ENCODE results near the gene LAMTOR1. TPM values are rescaled to one million over a fixed set of nuclear protein-coding genes. Genes with fewer than 3 reads are reported as not detected.
"Not testable (repeated sequence)": the region's sequence is repeated elsewhere in the genome, so short reads cannot be mapped to it uniquely, and the experiment has no call there.

LAMTOR1 gene
- total and polyA plus RNA-seq, 4 donors = 51.2 to 231 (median 111) TPM

DNA sequence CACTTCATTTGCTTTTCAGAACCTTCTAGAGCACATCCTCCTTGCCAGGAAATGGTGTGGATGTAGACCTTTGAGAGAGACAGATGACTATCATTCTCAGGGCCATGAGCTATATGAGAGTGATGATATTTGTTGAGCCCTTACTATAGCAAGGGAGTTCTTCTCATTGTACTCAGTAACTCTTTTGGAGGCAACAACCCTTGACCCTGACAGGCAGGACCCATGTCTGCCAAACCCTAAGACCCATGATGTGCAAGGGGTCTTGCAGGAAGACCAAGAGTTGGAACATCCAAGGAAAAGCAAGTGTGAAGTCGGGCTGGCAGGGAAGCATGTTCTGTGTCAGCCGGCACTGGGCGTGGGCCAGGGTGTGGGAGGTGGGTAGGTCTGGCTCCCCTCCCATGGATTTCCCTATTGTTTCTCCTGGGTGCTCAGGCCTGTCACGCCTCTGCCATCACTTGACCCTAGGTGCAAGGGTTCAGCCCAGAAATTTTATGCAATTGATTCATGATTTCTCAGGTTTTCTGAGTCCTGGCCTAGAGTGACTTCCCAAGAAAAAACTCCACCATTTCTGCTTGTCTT is 33.7 kb upstream of the LAMTOR1 start:
- Histone ChIP-seq H3K27me3 (ENCODE audit: control insufficient read depth in 3 of 3, insufficient read depth in 3 of 3, low read length in 2 of 3) (peaks cover 0 to 3% (median 0%) of the 10 kb centered on the region in 3 donors), H3K9ac (ENCODE audit: insufficient read depth in 1 of 2, low read length in 2 of 2) (no peak overlapping the region), H3K36me3 (ENCODE audit: control insufficient read depth in 4 of 4, insufficient read depth in 4 of 4, low read length in 4 of 4) (no peaks in the 10 kb centered on the region), H3K4me1 (ENCODE audit: control insufficient read depth in 5 of 5, insufficient read depth in 5 of 5, low read length in 5 of 5) (peaks cover 0 to 5% (median 0%) of the 10 kb centered on the region in 5 donors), H3K4me3 (no peak overlapping the region), H3K27ac (ENCODE audit: low read depth in 1 of 2, low read length in 1 of 2) (no peak overlapping the region), H3K9me3 (ENCODE audit: control insufficient read depth in 4 of 4, insufficient read depth in 3 of 4, low read length in 3 of 4) (peaks cover 0 to 2% (median 0%) of the 10 kb centered on the region in 4 donors)
- 77 to 81% methylated on average over 4 of the region's 4 CpGs for WGBS, 2 donors
- DNase-seq = no peak
- no peak for ATAC-seq (ENCODE audit: insufficient read depth, low FRiP score)
- TF ChIP-seq, protein P1, sequence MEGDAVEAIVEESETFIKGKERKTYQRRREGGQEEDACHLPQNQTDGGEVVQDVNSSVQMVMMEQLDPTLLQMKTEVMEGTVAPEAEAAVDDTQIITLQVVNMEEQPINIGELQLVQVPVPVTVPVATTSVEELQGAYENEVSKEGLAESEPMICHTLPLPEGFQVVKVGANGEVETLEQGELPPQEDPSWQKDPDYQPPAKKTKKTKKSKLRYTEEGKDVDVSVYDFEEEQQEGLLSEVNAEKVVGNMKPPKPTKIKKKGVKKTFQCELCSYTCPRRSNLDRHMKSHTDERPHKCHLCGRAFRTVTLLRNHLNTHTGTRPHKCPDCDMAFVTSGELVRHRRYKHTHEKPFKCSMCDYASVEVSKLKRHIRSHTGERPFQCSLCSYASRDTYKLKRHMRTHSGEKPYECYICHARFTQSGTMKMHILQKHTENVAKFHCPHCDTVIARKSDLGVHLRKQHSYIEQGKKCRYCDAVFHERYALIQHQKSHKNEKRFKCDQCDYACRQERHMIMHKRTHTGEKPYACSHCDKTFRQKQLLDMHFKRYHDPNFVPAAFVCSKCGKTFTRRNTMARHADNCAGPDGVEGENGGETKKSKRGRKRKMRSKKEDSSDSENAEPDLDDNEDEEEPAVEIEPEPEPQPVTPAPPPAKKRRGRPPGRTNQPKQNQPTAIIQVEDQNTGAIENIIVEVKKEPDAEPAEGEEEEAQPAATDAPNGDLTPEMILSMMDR (IDR thresholded peaks at IDR 0.05; ENCODE audit: control extremely low read depth, extremely low read depth) = no peak

DNA sequence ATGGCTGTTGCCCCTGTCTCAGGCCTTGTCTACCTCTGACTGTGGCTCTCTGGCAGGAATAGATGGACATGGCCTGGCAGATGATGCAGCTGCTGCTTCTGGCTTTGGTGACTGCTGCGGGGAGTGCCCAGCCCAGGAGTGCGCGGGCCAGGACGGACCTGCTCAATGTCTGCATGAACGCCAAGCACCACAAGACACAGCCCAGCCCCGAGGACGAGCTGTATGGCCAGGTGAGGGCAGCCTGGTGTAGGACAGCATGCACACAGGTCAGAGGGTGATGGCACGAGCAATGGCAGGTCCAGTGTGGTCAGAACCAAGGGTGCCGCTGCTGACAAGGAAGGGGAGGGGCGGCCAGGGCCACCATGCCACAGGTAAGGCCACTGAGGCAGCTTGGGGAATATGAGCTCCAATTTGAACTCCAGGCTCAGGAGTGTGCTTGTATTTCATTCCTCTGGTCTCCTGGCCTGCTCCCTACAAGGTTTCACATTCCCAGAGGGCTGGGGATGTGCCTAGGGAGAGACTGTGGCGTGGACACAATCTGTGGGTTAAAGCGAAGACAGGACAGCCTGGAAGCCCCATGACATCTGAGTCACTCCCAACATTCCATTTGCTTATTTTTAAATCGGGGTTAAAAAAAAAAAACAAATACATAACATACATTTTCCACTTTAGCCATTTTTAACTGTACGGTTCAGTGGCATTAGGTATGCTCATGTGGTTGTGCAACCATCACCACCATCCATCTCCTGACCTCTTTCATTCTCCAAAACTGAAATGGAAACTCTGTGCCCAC is 33.0 kb upstream of the LAMTOR1 start:
- no peak overlapping the region for H3K9ac ChIP-seq (ENCODE audit: insufficient read depth in 1 of 2, low read length in 2 of 2)
- H3K9me3 ChIP-seq (ENCODE audit: control insufficient read depth in 4 of 4, insufficient read depth in 3 of 4, low read length in 3 of 4) = peaks cover 0 to 2% (median 0%) of the 10 kb centered on the region in 4 donors
- no peak for DNase-seq
- H3K36me3 ChIP-seq (ENCODE audit: control insufficient read depth in 4 of 4, insufficient read depth in 4 of 4, low read length in 4 of 4) = no peaks in the 10 kb centered on the region
- TF ChIP-seq, protein P1 (IDR thresholded peaks at IDR 0.05; ENCODE audit: control extremely low read depth, extremely low read depth) = no peak
- ATAC-seq (ENCODE audit: insufficient read depth, low FRiP score) = no peak
- no peak overlapping the region for H3K4me3 ChIP-seq
- H3K27me3 ChIP-seq (ENCODE audit: control insufficient read depth in 3 of 3, insufficient read depth in 3 of 3, low read length in 2 of 3) = peaks cover 0 to 3% (median 0%) of the 10 kb centered on the region in 3 donors
- peak overlapping the region in 1 of 2 donors; percentile 66 for H3K27ac ChIP-seq (ENCODE audit: low read depth in 1 of 2, low read length in 1 of 2)
- 76 to 87% methylated on average over 14 of the region's 14 CpGs for WGBS, 2 donors
- peaks cover 0 to 5% (median 0%) of the 10 kb centered on the region in 5 donors for H3K4me1 ChIP-seq (ENCODE audit: control insufficient read depth in 5 of 5, insufficient read depth in 5 of 5, low read length in 5 of 5)

DNA sequence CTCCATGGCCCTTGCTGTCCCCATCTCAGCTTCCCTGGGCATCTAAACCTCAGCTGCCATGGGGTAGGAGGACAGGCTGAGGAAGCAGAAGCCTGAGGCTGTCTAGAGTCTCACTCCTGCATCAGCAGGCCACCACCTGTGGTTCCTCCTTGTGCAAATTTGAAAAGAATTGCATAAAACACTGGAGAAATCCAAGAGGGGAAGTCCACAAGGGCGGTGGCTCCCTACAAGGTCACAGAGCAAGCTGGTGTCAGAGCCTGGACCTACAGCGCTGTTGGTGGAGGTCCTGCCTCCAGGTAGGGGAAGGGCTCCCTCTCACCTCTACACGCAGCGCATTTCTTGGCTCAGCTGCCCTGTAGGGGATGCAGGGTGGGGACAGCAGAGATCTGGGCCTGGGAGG is 32.4 kb upstream of the LAMTOR1 start, which contains the start of gene FOLR3:
Gene FOLR3 (plus strand): TSS at position 253 of the 400 bp plus-strand sequence. CDS start 228 bp downstream, outside the sequence.
- not testable (repeated sequence) for H3K4me3 ChIP-seq; H3K9ac ChIP-seq (ENCODE audit: insufficient read depth in 1 of 2, low read length in 2 of 2); DNase-seq; H3K36me3 ChIP-seq (ENCODE audit: control insufficient read depth in 4 of 4, insufficient read depth in 4 of 4, low read length in 4 of 4); H3K4me1 ChIP-seq (ENCODE audit: control insufficient read depth in 5 of 5, insufficient read depth in 5 of 5, low read length in 5 of 5); H3K9me3 ChIP-seq (ENCODE audit: control insufficient read depth in 4 of 4, insufficient read depth in 3 of 4, low read length in 3 of 4); ATAC-seq (ENCODE audit: insufficient read depth, low FRiP score); H3K27me3 ChIP-seq (ENCODE audit: control insufficient read depth in 3 of 3, insufficient read depth in 3 of 3, low read length in 2 of 3)
- peak within 1 kb of the TSS in 1 of 2 donors; percentile 66 for H3K27ac ChIP-seq (ENCODE audit: low read depth in 1 of 2, low read length in 1 of 2)
- 40 to 75% methylated on average over 4 of the region's 4 CpGs for WGBS, 2 donors

DNA sequence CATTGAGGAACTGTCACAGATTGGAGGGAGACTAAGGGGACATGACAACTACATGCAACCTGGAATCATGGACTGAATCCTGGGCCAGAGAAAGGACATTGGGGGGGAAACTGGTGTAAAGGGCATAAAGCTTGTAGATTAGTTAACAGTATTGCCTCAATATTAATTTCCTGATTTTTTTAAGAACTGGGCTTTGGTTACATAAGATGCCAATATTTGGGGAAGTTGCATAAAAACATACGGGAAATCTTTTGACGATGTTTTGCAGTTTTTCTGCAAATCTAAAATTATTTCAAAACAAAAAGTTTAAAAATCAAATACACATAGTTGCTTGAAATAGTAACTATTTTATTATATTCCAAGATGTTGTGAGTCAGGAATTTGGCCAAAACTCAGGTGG is 29.5 kb upstream of the LAMTOR1 start:
- Histone ChIP-seq H3K9me3 (ENCODE audit: control insufficient read depth in 4 of 4, insufficient read depth in 3 of 4, low read length in 3 of 4) (peaks cover 0 to 2% (median 0%) of the 10 kb centered on the region in 4 donors), H3K27me3 (ENCODE audit: control insufficient read depth in 3 of 3, insufficient read depth in 3 of 3, low read length in 2 of 3) (peaks cover 0 to 3% (median 0%) of the 10 kb centered on the region in 3 donors), H3K4me1 (ENCODE audit: control insufficient read depth in 5 of 5, insufficient read depth in 5 of 5, low read length in 5 of 5) (no peaks in the 10 kb centered on the region), H3K9ac (ENCODE audit: insufficient read depth in 1 of 2, low read length in 2 of 2) (no peak overlapping the region), H3K36me3 (ENCODE audit: control insufficient read depth in 4 of 4, insufficient read depth in 4 of 4, low read length in 4 of 4) (no peaks in the 10 kb centered on the region), H3K4me3 (no peak overlapping the region), H3K27ac (ENCODE audit: low read depth in 1 of 2, low read length in 1 of 2) (no peak overlapping the region)
- TF ChIP-seq, protein P1 (IDR thresholded peaks at IDR 0.05; ENCODE audit: control extremely low read depth, extremely low read depth) = no peak
- 21 to 60% methylated on average over 2 of the region's 2 CpGs for WGBS, 2 donors
- ATAC-seq (ENCODE audit: insufficient read depth, low FRiP score) (no peak), DNase-seq (no peak)
